GM21381 (cell line): ENCODE measurements around the gene BRD7.
"Not testable (repeated sequence)": the region's sequence is repeated elsewhere in the genome, so short reads cannot be mapped to it uniquely, and the experiment has no call there.

Source experiments
- ATAC-seq: cut with Tn5 transposase; IDR thresholded peaks from one replicate; pipeline ENCODE4 v1.9.1; 2021; ENCODE audit warnings: mild to moderate bottlenecking, moderate library complexity; ENCODE audit not compliant: unreplicated experiment

The BRD7 gene

DNA sequence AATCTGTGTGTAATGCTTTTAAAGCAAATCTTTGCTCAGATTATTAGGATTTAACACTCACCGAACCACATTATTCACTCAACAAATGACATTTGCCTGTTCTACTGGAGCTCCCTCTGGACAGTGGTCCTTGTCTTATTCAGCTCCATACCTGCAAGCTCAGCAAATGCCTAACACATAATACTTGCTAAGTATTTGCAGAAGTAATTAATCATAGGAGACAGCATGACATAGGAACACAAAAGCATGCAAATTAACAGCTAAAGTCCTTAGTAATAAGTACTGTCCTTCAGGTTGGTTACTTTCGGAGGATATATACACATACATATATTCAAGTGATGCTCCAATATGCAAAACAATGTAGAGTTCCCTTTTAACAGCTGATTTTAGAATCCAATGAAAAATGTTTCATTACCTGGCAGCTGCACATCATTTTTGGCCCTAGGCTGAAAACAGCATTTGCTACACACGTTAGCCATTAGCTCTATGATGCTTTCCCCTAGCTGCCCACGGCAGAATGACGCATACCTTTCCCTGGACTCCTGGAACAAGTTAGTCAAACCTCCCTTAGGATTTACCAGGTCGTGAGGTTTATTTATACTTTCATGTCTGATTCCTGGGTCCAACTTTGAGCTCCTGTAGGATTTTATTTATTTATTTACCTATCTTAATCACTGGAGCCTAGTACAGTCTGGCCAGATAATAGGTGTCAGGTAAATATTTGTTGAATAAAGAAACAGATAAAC is 8.6 kb downstream of the BRD7 start:
- ATAC-seq, result no peak

DNA sequence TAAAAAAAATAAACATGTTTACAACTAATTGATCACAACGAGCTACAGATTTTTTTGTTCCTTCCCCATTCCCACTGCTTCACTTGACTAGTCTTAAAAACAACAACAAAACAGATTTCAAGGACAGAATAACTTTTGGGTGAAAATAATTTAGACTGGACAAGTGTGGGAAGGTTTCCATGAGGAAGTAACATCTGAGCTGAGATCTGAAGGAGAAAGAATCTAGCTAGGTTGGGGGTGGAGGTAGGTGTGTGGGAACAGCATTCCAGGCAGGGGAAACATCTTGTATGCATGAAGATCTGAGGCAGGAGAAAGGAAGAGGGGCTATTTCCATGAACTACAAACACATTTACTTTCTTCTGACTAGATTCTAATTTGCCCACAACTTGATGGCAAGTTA is 9.2 kb downstream of the BRD7 start:
- ATAC-seq, result no peak

DNA sequence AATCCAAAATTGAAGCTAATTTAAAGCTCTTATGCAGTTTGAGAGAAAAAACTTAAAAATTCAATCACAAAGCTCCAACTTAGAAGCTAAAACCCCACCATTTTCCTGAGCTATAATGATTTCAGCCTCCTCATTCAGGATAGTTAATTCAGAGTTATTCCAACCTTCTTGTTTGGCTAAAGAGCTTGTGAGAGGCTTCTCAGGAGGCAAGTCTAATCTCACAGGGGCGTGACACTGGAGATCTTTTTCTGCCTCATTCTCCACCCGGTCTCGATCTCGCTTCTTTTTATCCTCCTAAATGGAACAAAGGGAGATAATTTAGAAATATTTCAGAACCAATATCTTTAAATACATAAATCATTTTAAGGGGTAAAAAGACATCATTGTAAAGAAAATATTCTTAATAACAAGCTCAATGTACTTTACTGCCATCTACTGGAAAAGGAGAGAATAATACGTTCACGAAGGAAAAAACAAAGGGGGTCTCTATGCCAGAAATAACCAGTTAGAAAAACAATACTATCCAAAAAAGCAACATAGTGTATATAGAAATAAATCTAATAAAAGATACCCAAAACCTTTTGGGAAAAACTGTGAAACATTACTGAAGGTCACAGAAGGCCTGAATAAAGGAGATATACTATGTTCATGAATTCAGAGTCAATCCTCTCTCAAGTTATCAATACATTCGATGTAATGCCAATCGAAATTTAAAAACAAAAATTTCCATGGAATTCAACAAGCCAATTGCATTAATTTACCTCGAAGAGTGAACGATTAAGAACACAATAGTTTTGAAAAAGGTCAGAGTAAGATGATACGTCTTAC is 13.9 kb downstream of the BRD7 start:
- ATAC-seq, result no peak

DNA sequence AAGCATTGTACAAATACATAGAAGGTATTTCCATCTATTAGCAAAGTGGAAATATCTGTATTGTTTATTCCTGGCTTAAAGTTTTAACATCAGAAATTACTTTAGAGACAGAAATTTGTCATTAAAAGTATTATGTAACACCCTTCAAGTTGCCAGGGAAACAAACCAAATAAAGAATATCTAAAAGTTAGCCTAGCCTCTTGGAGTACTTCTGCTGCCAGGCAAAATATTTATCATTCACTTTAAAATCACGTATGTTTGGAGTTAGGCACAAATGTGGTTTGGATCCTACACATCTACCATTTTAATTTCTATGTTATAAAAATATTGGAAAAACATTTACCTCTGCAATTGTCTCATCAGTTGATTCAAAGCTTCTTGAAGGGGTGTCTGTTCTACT is 14.7 kb downstream of the BRD7 start:
- no peak for ATAC-seq

DNA sequence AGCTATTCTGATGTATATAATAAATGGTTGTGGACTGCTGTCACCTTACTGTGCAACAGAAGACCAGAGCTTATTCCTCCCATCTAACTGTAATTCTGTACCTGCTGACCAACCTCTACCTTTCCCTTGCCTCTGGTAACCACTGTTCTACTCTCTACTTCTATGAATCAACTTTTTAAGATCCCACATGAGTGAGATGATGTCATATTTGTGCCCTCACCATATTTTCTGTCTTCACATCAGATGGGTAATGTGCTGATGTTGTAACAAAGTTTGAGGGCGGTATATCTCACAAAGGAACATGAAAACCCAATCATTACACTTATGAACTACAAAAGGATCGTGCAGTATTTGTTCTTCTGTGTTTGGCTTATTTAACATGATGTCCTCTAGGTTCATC is 16.8 kb downstream of the BRD7 start:
- ATAC-seq, result no peak

DNA sequence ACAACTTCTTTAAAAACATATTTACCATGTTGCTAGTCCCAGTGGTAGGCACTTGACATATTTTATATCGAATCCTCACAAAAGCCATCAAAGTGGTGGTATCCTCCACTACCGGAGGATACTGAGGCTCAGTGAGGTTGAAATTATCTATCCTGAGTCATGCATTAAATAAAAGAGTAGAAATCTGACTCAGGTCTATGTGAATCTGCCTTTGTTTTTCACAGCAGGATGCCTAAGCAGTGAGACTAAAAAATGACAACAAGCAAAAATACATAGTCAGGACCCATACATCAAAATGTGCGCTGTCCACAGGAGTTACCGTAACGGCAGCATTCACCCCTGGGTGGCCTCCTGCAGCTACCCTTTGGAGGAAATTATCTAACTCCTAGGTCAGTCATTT is 17.7 kb downstream of the BRD7 start:
- no peak for ATAC-seq

DNA sequence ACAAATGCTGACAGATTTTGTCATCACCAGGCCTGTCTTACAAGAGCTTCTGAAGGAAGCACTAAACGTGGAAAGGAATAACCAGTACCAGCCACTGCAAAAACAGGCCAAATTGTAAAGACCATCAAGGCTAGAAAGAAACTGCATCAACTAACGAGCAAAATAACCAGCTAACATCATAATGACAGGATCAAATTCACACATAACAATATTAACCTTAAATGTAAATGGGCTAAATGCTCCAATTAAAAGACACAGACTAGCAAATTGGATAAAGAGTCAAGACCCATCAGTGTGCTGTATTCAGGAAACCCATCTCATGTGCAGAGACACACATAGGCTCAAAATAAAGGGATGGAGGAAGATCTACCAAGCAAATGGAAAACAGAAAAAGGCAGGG is 23.6 kb downstream of the BRD7 start:
- not testable (repeated sequence) for ATAC-seq

DNA sequence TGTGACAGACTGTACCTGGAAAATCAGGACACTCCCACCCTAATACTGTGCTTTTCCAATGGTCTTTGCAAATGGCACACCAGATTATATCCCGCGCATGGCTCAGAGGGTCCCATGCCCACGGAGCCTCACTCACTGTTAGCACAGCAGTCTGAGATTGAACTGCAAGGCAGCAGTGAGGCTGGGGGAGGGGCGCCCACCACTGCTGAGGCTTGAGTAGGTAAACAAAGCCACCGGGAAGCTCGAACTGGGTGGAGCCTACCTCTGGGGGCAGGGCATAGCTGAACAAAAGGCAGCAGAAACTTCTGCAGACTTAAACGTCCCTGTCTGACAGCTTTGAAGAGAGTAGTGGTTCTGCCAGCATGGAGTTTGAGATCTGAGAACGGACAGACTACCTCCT is 25.2 kb downstream of the BRD7 start:
- not testable (repeated sequence) for ATAC-seq

DNA sequence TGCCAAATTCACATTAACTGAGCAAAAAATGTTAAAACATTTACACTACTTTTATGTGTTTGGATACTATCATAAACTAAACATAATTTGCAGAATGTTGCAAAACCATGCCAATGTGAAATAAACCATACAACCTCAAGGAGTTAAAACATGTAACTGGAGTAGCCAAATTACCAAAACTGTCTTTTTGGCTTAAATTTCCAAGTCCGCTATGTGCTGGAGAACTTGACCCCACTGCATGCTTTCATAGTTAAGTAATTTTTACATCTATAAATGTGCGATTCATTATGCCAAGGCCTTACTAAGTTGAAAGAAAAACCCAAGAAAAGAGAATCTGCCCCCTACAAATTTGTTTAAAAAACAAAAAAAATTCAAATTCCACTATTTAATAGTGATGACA is 28.2 kb downstream of the BRD7 start:
- ATAC-seq, result no peak

DNA sequence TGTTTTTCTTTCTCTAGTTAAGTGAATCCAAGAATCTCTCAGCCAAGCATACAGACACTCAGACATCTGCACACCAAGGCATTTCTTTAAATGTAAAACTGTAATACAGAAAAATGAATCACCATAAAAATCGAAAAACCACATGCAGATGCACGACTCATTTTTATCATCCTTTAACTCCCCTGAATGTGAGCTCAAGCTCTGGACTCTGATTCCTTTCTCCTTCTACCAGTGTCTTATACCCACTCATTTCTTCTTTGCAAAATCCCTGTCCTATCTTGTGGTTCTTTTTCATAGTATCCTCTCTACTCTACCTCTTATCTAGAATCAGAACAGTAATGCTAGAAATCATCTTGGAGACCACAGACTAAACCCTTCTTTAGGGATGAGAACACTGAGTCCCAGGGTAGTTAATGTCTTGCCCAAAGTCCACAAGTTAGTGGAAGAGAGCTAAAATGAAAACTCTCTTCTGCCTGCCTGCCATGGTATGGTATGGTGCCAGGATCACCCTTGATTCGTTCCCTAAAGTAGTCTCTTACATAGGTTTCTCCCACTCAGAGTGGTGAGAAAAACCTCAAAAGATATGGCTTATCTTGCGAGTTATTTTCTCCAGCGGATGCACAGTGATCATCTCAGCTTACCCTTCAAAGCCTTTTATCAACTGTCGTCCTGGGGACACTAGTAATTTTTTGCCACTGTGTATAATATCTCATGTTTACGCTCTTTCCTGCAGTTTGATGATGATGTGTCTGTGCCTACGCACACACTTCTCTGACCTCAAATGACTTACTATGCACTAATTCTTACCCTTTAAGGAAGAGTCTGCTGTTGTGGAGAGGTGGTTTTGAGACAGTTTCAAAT is 30.2 kb downstream of the BRD7 start:
- ATAC-seq, result no peak

DNA sequence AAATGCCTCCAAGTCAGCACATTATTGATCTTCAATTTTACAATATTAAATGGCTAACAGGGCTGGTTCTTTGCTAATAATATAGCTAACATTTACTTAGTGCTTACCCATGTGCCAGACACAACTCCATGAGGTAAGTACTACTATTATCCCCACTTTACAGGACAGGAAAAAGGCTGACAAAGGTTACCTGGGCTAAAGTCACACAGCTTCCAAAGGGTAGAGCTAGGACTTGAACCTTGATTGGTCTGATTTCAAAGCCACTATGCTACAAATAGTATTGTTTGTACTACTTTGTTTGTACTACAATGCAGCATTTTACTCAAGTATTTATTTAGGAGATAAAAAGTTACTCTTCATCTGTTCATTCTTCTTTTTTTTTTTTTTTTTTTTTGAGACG is 31.9 kb downstream of the BRD7 start:
- no peak for ATAC-seq

DNA sequence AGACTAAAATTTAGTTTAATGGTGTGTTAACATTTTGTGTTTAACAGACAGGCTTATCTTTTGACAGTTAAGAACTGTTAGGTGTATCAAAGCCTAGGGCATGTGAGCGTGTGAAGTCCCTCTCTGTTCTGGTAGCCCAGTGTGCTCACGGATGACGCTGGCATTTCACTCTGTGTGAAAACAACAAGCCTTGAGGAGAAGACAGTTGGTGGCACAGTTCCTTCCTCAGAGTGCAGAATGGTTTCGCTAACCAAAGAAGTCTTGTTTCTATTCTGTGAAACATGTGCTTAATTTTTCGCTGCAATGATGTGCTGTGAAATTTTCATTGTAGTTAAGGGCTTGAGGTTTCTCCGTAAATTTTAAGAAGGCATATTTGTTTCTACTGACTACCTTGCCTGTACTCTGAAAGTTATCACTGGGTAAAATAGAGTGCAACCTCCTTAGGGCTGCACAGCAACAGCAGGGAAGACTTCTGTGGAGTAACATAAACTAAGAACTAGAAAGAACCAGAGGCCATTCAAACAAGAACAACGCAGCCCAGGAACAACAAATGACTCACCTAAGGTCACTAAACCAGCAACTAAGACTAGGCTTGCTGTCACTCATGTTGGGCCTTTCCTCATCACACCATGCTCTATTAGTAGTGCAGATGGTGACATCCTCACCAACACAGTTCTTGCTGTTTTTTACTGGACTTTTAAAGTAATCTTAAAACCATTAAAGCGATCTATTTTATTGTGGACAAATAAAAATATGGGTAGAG is 33.4 kb downstream of the BRD7 start:
- peak; percentile 68 for ATAC-seq

DNA sequence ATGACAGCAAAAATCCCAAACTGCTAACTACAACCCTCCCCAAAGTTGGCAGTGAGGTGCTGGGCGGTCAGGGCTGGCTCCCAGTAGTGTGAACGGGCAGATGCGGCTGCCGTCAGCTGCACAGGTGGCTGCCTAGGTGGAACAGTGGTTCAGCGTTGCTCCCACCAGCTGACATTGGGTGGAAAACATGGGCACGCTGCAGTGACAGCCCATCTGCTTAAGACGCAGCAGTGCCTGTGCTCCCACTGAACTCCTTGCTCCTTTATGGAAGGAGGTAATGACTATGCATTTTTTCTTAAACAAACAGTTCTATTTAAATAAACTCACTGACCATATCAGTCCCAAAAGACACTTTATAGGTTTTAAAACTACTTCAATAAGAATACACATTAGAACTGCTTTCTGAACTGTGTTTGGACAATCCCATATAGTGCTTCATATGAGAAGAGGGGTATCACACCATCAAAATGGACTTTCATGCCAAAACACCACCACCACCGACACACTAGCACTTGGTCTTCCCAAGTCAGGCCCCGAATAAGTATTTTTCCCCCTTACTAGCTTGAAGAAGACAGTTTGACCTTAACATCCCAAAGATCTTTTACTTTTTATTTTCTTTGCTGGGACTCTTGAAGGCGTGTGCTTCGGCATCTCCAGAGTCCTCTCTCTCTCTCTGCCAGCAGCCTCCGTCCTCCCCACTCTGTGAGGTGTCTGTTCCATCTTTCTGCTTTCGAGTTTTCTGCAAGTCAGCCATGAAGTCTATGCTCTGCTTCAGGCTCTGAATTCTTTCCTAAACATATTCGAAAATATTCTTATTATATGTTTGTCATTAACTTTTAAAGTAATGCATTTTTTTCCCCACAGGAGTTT is 34.4 kb downstream of the BRD7 start:
- no peak for ATAC-seq

DNA sequence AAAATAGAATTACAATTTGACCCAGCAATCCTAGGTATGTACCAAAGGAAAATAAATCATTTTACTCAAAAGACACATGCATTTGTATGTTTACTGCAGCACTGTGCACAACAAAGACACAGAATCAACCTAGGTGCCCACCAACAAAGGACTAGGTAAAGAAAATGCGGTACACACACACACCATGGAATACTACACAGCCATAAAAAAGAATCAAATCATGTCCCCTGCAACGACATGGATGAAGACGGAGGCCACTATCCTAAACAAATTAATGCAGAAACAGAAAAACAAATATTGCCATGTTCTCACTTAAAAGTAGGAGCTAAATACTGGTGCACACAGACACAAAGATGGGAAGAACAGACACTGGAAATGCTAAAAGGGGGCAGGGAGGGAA is 36.2 kb downstream of the BRD7 start:
- no peak for ATAC-seq

DNA sequence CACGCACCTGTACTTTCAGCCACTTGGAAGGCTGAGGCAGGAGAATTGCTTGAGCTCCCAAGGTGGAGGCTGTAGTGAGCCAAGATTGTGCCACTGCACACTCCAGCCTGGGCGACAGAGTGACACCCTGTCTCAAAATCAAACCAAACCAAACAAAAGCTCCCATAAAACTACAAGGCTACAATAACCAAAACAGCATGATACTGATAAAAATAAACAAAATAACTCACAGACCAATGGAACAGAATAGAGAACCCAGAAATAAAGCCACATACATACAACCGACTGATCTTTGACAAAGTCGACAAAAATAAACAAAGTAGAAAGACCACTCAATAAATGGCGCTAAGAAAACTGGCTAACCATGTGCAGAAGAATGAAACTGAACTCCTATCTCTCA is 37.2 kb downstream of the BRD7 start:
- no peak for ATAC-seq

DNA sequence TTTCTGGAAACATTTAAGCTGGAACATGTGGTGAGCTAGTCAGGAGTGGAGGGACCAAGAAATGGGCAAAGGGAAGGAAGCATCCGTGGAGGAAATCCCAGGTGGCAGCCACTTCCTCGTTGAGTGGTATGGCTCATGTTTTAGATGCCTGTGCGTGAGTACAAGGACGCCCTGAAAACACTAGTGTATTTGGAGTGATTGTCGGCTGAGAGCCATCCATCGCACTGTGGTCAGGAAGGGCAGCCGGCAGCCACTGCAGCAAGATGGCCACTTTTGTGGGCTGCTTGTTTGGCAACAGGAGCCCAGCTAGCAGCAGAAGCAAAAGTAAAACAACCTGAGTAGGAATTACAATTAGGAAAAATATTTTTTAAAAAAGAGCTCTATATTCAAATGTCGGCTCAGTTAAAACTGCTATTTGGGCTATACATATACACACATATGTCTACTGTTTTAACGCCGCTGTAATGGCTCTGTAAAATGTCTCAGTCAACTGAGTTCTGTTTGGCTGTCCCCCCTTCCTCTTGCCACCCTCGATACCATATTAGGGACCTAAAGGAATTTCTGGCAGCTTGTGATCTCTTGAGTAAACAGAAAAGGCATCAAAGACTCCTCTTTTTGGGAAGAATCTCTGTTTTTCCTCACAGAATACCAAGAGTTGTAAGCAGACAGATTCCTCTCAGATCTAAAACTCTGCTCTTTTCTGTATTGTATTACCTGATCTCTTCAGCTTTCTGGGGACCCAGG is 39.2 kb downstream of the BRD7 start:
- no peak for ATAC-seq

DNA sequence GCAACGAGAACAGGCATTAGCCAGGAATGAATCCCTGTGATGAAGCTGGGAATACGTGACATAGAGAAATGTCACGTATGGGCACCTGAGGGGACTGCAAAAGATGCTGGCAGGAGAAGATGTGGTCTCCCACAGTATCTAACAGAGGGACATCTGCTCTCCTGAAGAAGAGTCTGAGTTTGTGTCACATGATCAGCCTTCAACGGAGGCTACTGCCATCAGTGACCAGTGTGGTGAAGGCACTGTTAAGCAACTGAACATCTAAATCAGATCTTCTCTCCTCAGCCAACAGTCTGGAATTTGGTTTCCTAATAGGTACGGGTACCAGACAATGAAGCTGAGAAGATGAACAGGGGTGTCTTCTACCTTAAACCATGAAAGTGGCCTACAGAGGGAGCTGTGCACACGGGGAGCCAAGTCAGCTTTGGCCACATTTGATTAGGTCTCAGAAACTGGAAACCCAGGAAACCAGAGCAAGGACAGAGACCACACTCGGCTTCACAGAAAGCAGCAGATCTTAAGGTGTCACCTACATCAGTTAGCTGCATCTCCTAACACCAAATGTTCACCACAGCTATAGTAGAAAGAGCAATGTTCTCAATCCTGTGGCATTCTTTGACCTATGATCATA is 41.8 kb downstream of the BRD7 start:
- peak; percentile 60 for ATAC-seq

DNA sequence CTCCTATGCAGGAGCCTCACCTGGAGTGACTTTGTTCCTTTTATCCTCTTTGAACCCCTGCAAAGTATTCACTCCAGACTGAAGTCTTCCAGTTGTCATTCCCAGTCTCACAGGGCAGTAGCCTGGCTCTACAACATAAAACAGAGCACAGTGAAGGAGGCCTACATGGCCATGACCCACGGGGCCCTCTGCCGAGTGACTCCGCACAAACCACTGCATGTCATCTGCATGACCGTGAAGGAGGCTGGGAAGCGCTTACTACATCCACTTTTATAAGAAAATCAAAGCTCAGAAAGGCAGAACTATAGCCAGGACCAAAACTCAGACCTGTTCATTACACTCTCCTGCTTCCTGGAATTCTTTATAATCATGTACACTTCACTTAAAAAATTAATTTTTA is 42.5 kb downstream of the BRD7 start:
- ATAC-seq, result no peak

DNA sequence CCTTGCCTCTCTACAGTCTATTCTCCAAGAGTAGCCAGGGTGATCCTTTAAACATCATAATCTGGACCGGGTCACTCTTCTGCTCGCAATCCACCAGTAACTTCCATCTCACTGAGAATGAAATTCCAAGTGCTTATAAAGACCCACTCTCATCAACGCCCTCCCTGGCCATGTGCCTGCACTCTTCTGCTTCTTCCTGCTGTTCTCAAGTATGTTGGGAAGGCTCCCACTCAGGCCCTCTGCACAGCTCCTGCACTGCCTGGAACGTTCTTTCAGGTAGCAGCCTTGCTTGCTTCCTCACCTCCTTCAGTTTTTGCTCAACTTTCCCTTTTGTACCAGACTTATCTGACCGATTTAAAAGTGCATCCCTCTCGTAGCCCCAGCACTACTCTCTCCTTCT is 44.4 kb downstream of the BRD7 start:
- no peak for ATAC-seq
